ENCODE results near the gene C1QB. TPM values are rescaled to one million over a fixed set of nuclear protein-coding genes. Genes with fewer than 3 reads are reported as not detected.
A peak's percentile ranks its signal among the peaks of the same experiment; 100 is the strongest.
"Not testable (repeated sequence)": the region's sequence is repeated elsewhere in the genome, so short reads cannot be mapped to it uniquely, and the experiment has no call there.

C1QB gene
- total RNA-seq, 4 donors from 2014 or later, result 7.1 to 240 (median 110) TPM

DNA sequence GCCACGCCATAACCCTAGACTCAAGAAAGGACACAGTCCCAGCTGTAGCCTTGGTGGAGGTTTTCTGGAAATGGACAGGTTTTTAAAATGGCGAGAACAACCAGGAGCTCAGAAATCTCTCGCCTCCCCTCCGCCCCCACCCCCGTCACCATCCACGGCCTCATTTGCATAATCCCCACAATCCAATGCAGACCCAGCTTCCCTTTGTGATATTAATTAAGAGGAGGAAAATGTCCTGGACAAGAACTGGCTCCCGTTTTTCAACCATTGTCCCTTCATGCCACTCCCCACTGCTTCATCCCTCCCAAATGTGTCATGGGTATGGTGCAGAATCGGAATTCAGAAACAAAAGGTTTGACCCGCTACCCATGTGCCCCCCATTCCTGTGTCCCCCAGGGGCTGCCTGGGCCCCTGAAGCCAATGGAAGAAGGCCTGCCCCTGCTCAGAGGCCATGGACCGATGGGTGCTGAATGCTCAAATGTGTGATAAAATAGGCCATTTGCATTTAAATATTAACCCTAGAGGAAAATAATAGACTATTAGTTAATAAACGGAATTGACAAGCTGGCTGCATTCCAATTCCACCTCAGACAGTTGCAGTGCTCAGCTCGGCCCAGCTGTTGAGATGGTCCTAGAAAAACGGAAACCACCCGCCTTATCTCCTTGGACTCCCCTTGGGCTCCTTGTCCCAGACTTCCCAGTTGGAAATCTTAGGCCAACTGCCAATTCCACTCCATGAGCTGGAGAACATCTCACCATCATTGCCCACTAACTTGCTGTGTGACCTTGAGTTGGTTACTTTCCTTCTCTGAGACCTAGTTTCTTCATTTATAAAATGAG lies 46.9 kb downstream of the C1QB start:
- Histone ChIP-seq H3K36me3 (no peaks in the 10 kb centered on the region), H3K27ac (no peak overlapping the region), H3K27me3 (peaks cover 0 to 15% (median 0%) of the 10 kb centered on the region in 4 donors), H3K4me1 (no peaks in the 10 kb centered on the region), H3K4me3 (no peak overlapping the region), H3K9me3 (no peaks in the 10 kb centered on the region)
- WGBS, 2 donors, result 70 to 74% methylated on average over 13 of the region's 14 CpGs
- intact Hi-C loops (cut with DNase I), result loop anchor here (10.0 kb wide), 1 partner anchor 185 kb away; no protein-coding TSS in a partner anchor
- TF ChIP-seq POLR2A (IDR thresholded peaks at IDR 0.05), result no peak
- TF ChIP-seq, protein P1, sequence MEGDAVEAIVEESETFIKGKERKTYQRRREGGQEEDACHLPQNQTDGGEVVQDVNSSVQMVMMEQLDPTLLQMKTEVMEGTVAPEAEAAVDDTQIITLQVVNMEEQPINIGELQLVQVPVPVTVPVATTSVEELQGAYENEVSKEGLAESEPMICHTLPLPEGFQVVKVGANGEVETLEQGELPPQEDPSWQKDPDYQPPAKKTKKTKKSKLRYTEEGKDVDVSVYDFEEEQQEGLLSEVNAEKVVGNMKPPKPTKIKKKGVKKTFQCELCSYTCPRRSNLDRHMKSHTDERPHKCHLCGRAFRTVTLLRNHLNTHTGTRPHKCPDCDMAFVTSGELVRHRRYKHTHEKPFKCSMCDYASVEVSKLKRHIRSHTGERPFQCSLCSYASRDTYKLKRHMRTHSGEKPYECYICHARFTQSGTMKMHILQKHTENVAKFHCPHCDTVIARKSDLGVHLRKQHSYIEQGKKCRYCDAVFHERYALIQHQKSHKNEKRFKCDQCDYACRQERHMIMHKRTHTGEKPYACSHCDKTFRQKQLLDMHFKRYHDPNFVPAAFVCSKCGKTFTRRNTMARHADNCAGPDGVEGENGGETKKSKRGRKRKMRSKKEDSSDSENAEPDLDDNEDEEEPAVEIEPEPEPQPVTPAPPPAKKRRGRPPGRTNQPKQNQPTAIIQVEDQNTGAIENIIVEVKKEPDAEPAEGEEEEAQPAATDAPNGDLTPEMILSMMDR (IDR thresholded peaks at IDR 0.05), result no peak
- DNase-seq, result no peak

DNA sequence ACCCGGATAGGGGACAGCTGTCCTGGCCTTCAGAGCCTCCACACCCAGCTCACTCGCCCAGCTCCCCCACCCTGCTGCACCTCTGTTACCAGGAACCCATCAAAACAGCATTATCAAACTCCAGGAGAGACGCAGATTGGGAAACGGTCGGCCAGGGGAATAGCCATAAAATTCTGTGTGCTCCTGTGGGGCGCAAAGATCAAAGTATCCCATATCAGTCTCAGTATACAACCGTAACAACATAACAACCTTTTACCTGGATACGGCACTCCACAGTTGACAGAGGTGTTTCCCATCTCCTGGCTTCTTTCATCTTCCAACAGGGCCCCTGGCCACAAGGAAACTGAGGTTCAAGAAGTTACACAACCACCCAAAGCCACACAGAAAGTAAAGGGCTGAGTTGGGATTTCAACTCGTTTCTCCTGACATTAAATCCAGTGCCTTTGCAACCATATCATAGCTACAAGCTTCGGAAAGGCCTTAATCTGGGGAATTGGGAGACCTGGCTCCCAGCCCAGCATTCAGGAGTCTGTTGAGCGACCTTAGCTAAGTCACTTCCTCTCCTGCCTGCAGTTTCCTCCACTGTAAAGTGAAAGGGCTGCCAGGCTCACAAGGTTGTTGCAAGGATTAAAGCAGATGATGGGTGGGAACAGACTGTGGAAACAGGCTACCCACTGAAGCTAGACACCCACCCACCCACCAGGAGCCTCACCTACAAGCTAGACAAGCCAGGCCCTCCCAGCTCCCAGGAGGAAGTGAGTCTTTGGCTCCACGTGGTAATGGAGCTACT lies 49.5 kb downstream of the C1QB start:
- H3K27ac ChIP-seq, result peak overlapping the region in 1 of 4 donors; percentile 2
- WGBS, 2 donors, result 53 to 68% methylated on average over 11 to 12 of the region's 12 CpGs
- no peaks in the 10 kb centered on the region for H3K4me1 ChIP-seq
- peaks cover 0 to 21% (median 0%) of the 10 kb centered on the region in 4 donors for H3K27me3 ChIP-seq
- intact Hi-C loops (cut with DNase I), result loop anchor here (10.0 kb wide), 1 partner anchor 182 kb away; no protein-coding TSS in a partner anchor
- no peaks in the 10 kb centered on the region for H3K36me3 ChIP-seq
- no peak for TF ChIP-seq POLR2A (IDR thresholded peaks at IDR 0.05)
- TF ChIP-seq, protein P1 (IDR thresholded peaks at IDR 0.05), result no peak
- H3K4me3 ChIP-seq, result no peak overlapping the region
- no peaks in the 10 kb centered on the region for H3K9me3 ChIP-seq
- no peak for DNase-seq

DNA sequence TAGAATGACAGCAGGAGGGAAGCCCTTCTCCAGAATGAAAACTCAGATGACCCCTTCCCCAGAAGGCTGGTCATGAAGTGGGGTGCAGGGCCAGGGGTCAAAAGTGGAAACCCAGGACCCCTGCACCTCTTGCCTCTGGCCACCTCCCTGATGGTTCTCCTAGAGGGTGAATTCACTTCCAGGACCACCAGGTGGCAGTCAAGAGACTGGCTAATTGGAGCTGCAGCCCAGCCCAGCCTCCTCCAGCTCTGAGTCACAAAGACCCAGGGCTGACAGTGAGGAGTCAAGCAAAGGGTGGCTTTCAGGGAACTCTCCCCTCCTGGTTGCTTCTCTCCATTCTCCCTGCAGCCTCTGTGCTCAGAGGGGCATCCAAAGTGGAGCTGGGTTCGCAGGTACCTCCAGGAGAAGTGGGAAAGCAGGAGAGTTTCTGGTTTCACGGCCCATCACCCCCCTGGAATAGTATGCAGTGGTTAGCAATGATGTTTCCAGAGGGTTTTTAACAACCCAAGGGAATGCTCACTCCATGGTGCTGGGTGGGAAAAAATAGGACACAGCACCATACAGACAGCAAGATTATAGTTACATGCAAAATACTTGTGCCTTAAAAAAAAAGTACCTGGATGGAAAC lies 51.5 kb downstream of the C1QB start:
- Histone ChIP-seq H3K27me3 (peaks cover 0 to 42% (median 0%) of the 10 kb centered on the region in 4 donors), H3K4me3 (no peak overlapping the region), H3K36me3 (no peaks in the 10 kb centered on the region), H3K27ac (no peak overlapping the region), H3K9me3 (no peaks in the 10 kb centered on the region), H3K4me1 (peaks cover 0 to under 1% (median 0%) of the 10 kb centered on the region in 3 donors)
- DNase-seq, result no peak
- TF ChIP-seq POLR2A (IDR thresholded peaks at IDR 0.05), result no peak
- TF ChIP-seq, protein P1 (IDR thresholded peaks at IDR 0.05), result peak; percentile 74 to 91 (median 88)
- WGBS, 2 donors, result 80% methylated on average over 1 to 2 of the region's 2 CpGs
- intact Hi-C loops (cut with DNase I), result loop anchor here (10.0 kb wide), 1 partner anchor 180 kb away; no protein-coding TSS in a partner anchor

DNA sequence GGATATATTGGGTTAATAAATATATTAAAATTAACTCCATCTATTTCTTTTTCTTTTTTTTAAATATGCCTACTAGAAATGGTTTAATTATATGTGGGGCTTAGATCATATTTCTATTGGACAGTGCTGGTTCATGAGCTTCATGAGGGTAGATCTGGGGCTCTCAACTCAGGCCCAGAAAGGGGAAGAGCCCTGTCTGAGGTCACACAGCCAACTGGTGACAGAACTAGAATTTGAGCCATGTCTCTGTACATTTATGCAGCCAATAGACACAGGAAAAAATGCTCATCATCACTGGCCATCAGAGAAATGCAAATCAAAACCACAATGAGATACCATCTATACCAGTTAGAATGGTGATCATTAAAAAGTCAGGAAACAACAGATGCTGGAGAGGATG lies 52.5 kb downstream of the C1QB start:
- no peak overlapping the region for H3K4me3 ChIP-seq
- no peak for DNase-seq
- no peaks in the 10 kb centered on the region for H3K36me3 ChIP-seq
- no peaks in the 10 kb centered on the region for H3K9me3 ChIP-seq
- TF ChIP-seq, protein P1 (IDR thresholded peaks at IDR 0.05), result no peak
- TF ChIP-seq POLR2A (IDR thresholded peaks at IDR 0.05), result no peak
- intact Hi-C loops (cut with DNase I), result loop anchor here (10.0 kb wide), 1 partner anchor 179 kb away; no protein-coding TSS in a partner anchor
- peaks cover 0 to 51% (median 3%) of the 10 kb centered on the region in 4 donors for H3K27me3 ChIP-seq
- peaks cover 5 to 9% (median 8%) of the 10 kb centered on the region in 3 donors for H3K4me1 ChIP-seq
- H3K27ac ChIP-seq, result no peak overlapping the region

DNA sequence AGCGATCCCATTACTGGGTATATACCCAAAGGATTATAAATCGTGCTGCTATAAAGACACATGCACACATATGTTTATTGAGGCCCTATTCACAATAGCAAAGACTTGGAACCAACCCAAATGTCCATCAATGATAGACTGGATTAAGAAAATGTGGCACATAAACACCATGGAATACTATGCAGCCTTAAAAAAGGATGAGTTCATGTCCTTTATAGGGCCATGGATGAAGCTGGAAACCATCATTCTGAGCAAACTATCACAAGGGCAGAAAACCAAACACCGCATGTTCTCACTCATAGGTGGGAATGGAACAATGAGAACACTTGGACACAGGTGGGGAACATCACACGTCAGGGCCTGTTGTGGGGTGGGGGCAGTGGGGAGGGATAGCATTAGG lies 53.1 kb downstream of the C1QB start:
- not testable (repeated sequence) for H3K4me3 ChIP-seq, DNase-seq, H3K36me3 ChIP-seq, H3K27ac ChIP-seq, H3K9me3 ChIP-seq
- H3K27me3 ChIP-seq, result peaks cover 0 to 54% (median 3%) of the 10 kb centered on the region in 4 donors
- 92 to 94% methylated on average over 4 of the region's 4 CpGs for WGBS, 2 donors
- intact Hi-C loops (cut with DNase I), result loop anchor here (10.0 kb wide), 1 partner anchor 179 kb away; no protein-coding TSS in a partner anchor
- peaks cover 5 to 12% (median 11%) of the 10 kb centered on the region in 3 donors for H3K4me1 ChIP-seq

All from esophagus squamous epithelium (tissue), 5 donors.